Femur (tissue), 1 donor: Measurements from ENCODE around the gene COPA.
"Not testable (repeated sequence)": the region's sequence is repeated elsewhere in the genome, so short reads cannot be mapped to it uniquely, and the experiment has no call there.

Source experiments
- DNase-seq: peaks from one replicate; pipeline ENCODE4 v3.0.0-alpha.2; 2017

The COPA gene

DNA sequence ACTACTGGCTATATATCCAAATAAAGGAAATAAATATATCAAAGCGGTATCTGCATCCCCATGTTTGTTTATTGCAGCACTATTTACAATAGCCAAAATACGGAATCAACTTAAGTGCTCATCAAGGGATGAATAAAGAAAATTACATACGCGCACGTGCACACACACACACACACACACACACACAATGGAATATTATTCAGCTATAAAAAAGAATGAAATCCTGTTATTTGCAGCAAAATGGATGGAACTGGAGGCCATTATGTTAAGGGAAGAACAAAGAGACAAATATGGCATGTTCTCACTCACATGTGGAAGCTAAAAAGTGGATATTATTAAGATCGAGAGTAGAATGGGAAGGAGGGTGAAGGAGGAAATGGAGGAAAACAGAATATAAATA lies 20.2 kb downstream of the COPA start:
- no peak for DNase-seq

DNA sequence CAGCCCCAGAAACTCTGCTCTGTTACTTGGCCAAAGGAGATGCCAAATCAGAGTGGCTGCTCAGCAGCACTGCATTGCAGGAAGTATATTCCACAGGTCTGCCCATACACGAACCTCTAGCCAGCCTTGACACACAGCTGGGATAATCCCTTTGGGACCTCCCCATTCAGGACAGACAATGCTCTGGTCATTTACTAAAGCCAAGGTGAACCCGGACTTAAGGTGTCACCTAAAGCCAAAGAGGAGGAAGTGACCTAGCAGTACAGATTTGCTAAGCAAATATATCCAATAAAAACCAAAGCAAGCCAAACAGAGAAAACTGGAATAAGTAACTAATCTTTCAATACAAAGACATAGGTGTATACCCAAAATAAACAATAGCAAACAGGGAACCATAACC lies 27.7 kb downstream of the COPA start:
- no peak for DNase-seq

DNA sequence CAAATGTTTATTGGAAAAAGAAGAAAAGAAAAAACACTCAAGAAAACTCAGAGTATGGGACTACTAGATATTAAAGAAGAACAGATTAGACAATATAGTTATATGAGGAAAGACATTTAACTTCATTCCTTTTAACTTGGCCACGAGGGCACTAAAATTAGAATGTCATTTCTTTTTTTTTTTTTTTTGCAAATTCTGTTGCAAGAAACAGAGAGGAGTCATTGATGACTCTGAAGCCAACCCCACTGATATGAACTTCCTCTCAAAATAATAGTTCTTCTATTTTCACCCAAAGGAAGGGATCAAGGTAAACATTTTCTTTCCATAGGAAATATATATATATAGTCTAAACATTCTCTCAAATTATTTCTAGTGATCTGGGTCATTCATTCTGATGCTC lies 33.5 kb downstream of the COPA start:
- no peak for DNase-seq

DNA sequence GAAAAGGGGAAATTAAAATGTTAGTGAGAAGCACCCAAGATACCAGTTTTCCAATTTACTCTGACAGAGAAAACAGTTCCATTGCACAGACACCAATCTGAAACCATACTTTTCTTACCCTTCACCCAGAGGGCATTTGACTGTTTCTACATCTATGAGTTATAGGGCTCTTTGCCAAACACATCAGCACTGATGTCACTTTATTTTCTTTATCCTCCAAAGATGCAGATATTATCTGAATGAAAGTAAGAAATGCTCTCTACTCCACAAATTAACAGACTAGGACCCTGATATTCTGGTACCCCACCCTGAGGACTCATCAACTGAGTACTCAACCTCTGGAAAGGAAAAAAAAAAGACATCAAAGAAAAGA lies 33.9 kb downstream of the COPA start:
- no peak for DNase-seq

DNA sequence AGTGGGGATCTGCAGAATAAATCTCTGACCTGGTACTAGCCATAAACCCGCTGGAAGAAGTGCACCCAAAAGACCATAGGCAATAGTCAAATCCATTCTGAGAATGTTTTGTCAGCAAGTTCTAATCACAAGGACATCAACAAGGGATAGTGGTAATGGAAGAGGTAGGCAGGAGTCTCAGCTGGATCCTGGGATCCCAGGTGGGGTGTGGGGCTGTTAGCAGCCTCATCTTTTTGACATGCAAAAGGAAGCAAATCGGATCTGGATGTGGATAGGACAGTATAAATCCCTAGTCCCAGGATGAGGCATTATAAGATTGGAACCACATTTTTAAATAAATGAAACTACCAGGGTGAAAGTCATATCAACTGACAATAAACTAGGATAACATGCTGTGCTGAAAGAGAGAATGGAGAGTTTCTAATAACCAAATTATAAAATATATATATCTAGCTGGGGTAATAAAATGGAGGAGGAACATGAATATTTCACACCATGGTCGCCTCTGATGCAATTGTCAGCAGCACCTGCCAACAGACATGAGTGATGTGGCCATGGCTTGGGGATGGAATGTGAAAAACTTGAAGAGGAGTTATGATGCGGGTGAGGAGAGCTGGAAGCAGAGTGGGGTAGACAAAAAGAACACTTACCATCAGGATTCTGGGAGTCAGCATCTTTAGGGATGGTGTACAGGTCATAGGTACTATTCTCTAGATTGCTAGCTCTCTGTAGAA lies 34.4 kb downstream of the COPA start:
- DNase-seq, result no peak

DNA sequence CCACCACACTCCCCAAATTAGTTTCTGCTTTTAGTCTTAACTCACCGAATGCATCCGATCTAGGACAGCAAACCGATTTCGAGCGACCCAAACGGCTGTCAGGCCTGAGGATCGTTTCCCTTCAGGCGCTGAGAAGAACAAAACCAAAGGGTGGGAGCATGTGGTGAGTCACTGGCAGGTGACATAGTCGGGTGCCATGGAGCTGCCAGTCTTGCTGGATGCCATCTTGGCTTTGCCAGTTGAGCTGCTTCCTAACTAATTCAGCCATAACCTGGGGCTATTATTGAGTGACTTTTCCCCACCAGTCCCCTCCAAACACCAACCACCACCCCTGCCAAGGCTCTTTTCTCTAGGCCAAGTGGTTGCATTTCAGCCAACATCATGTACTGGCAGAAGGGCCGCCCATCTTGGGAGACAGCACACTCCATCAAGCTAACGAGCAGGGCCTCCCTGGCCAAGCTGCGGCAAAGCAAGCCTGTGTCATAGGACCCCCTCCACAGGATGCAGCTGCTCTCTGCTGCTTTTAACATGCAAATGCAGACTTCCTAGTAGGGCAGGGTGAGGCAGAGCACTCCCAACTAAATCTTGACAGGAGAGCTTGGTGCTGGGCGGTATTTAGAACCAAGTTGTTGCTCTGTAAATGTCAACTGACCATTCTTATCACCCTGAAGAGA lies 35.8 kb downstream of the COPA start:
- DNase-seq, result no peak

DNA sequence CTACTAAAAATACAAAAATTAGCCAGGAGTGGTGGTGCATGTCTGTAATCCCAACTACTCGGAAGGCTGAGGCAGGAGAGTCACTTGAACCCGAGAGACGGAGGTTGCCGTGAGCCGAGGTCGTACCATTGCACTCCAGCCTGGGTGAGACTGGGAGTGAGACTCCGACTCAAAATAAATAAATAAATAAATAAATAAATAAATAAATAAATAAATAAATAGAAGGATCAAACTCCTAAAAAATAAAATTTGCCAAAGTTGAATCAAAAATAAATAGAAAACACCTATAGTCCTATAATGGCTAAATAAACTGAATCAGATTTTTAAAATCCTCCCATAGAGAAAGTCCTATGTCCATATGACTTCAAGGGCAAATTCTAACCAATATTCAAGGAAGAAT lies 42.9 kb downstream of the COPA start:
- DNase-seq, result no peak

DNA sequence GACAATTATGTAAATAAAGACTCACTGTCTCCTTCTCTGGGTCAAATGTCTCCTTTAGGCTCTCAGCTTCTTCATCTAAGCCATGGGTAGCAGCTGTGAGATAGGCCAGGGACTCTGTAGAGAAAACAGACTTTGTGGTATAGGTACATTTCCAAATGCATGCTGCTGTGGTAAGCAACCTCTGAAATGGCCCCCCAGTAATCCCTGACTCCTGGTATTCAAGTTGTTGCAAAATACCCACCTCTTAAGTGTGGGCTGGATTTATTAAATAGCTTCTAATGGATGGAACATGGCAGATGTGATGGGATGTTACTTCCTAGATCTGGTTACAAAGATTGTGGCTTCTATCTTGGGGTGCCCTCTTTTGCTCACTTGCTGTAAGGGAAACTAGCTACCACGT lies 47.0 kb downstream of the COPA start:
- no peak for DNase-seq

DNA sequence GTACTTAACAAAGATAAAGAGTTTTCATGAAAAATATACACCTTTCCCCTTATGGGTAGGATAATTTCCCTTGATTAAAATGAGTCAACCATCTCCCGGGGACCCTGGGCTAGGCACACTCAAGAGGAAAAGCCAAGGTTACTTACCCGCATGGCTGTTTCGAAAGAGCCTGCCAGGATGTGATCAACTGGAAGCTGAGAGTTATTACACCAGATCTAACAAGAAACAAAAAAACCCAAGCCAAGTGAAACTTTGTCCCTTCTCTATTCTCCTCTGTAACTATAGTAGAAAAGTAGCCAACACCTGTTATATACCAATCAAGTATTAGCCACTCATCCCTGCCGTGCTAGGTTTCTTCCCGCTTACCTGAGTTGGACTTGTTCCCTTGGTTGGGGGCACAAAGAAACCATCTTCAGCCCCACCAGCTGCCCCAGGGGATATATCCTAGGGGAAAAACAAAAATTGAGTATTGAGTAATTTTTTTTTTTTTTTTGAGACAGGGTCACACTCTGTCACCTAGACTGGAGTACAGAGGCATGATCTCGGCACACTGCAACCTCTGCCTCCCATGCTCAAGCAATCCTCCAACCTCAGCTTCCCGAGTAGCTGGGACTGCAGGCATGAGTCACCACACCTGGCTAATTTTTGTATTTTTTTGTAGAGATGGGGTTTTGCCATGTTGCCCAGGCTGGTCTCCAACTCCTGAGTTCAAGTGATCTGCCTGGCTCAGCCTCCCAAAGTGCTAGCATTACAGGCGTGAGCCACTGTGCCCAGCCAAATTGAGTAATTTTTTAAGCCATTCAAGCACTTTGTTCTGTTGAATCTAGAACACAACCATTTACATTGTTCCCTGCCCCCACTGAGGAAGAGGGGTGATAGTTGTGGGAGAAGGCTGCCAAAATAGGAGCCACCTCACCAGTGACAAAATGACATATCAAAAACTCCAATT lies 49.8 kb downstream of the COPA start:
- DNase-seq, result no peak

DNA sequence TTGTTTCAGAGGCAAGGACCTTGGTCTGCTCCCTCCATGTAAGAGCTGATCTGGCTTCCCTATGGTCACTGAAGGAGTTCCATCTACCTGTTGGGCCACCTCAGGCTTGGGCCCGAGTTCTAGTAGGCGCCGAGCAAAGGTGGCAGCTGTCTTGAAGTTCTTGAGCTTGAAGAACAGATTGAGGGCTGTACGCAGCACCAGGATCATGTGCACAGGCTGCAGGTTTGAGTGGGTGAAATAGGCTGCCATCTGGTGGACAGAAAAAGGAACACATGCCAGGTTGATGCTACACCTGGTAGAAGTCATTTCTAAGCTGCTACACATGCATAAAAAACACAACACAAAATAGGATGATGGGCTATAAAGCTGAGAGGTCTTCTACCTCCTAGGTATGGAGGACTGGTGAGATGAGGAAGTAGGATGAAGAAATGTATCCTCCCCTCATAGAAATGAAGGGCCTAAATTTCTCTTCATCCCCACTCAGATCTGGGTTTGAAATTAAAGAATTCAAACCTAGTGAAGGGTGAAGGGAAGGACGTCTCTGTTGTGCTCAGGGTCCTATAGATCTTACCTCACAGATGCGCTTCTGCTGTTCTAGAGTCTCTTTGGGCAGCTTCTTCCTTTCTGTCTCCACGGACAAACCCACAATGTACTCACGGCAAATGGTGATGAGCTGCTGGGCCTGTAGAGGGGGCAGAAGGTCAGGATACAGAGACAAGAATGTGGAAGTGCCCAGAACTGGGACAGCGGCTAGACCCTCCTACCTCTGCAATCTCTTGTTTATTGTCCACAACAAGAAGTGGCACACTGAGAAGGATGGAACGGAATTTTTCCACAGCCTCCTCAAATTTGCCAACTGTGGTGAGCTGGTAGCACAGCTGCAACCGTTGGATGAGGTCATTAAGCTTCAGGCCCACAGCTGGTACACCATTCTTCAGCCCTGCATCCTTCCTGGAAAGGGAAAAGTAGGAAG lies 51.5 kb downstream of the COPA start:
- peak; percentile 62 for DNase-seq

DNA sequence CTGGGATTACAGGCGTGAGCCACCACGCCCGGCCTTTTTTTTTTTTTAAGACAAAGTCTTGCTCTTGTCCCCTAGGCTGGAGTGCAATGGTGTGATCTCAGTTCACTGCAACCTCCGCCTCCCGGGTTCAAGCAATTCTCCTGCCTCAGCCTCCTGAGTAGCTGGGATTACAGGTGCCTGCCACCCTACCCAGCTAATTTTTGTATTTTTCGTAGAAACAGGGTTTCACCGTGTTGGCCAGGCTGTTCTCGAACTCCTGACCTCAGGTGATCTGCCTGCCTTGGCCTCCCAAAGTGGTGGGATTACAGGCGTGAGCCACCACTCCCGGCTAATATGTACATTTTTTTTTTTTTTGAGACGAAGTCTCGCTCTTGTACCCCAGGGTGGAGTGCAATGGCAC lies 55.3 kb downstream of the COPA start:
- not testable (repeated sequence) for DNase-seq

DNA sequence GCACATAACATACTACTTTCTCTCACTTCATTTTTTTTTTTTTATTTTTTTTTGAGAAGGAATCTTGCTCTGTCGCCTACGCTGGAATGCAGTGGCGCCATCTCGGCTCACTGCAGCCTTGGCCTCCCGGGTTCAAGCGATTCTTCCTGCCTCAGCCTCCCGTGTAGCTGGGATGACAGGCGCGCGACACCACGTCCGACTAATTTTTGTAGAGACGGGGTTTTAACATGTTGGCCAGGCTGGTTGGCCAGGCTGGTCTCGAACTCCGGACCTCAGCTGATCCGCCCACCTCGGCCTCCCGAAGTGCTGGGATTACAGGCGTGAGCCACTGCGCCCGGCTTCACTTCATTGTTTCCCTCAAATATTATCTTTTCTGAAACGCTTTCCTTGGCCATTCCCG lies 57.5 kb downstream of the COPA start:
- DNase-seq, result no peak

DNA sequence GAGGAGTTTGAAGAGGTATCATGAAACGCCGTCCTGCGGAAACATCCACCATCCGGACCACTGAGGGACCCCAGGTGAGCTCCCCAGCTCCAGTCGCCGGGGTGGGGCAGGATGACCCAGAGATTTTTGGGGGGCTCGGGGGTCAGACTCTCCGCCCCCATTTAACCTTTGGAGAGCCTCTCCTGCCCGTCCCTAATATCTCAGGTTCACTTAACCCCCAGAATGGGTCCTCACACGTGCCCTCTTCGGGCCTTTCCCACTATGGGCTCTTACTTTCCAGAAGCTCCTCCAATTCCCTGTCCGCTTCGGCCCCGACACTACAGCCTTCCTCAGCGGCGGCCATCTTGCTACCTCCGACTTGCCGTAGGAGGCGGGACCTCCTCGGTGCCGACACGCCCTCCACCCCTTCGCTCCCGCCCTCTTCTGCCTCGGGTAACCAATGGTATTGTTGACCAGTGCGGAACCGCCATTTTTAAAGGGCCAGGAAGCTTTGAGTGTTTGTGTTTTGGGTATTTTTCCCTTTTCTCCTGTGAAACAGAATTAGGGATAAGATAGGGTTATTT lies 58.2 kb downstream of the COPA start, which contains the start of gene PEX19:
PEX19 (minus strand) TSS at position 352 of the 563 bp plus-strand sequence; CDS start at position 343, 9 bp downstream.
- peak; percentile 96 for DNase-seq

DNA sequence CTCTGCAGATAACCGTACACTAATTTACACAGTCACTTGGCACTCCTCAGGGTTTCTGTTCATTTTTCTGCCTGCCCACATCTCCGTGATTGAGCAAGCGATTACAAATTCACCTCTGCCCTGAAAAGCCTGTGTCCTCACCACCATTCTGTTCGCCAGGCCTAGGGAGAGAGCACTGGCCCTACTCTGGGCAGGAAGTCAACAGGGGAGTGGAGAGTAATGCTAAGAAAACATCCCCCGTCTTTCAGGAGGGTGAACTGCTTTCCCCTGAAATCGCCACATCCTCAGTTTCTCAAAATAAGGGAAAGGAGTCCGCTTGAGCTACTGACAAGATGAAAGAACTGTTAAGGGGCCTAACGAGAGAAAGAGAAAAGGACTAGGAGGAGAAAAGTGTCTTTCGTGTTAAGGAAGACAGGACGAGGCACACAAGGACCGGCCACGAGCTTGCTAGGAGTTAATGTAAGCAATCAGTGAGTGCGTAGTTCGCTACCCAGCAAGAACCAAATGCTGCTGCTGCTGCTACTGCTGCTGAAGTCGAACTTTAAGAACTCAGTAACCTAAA lies 58.7 kb downstream of the COPA start:
- DNase-seq, result no peak

DNA sequence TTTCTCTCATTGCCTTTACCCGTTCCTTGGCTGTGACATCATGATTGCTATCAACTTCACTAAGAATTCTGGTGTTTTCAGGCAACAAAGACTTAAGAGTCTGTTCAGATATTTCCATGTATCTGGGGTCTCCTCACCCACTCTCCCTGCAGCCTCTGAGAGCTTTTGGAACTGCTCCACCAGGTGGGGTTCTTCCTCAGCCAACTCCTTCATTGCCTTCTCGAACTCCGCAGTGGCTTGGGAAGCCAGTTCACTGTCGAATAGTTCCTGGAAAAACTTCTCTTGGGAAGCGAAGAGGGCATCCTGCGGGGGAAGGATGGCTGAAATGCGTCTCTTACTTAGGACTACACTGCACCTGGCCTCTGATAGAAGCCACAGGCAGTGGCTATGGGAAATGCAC lies 60.2 kb downstream of the COPA start:
- no peak for DNase-seq

DNA sequence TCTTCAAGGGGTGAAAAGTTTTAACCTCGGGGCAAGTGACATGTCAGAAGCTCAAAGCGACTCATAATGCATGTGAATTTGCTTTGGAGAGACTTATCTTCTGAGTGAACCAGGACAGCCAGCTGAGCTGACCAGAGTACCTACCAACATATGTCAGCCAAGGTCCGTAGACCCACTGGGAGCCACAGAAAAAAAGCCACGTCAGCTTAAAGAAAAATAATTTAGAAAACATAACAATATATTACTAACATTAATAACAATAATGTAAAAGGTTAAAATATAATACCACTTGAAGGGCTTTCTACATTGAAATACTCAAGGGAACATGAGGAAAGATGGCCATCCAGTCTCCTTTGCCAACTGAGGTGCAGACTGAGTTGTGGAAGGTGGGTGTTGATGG lies 65.1 kb downstream of the COPA start:
- DNase-seq, result no peak

DNA sequence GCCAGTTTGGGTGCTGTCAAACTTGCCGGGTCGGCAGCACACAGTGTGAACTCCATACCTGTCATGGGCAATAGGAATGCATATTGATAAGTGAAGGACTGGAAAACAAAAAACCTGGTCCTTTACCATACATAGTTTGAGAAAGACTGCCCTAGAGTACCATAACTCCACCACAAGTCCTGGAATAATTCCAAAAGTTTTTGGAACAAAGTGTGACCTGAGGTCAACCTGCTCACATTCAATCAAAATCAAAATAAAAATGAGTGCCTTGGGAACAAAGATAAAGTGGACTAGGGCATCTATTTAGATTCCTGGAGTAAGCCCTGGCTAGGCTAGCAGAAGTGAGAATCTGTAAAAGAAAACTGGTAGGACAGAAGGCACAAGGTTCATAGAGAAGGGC lies 65.7 kb downstream of the COPA start:
- DNase-seq, result no peak

DNA sequence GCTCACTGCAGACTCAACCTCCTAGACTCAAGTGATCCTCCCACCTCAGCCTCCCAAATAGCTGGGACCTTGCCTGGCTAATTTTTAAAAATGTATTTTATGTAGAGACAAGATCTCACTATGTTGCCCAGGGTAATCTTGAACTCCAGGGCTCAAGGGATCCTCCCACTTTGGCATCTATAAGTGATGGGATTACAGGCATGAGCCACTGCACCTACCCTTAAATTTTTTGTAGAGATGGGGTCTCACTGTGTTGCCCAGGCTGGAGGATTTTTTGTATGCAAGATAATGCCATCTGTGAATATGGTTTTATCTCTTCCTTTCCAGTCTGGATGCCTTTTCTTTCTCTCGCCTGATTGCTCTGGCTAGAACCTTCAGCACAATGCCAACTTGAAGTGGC lies 72.0 kb downstream of the COPA start:
- no peak for DNase-seq

DNA sequence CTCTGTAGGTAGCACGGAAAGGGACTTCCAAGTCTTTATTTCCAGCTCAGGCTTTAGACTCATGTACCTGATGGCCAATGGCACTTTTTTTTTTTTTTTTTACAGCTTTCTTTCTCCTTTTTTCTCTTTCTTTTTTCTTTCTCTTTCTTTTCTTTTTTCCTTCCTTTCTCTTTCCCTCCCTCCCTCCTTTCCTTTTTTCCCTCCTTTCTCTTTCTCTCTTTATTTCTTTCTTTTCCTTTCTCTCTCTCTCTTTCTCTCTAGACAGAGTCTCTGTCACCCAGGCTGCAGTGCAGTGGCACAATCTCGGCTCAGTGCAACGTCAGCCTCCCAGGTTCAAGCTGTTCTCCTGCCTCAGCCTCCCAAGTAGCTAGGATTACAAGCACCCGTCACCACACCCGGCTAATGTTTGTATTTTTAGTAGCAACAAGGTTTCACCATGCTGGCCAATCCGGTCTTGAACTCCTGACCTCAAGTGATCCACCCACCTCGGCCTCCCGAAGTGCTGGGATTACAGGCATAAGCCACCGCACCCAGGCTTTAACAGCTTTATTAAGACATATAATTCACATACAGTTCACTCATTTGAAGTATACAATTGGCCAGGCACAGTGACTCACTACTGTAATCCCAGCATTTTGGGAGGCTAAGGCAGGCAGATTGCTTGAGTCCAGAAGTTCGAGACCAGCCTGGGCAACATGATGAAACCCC lies 75.6 kb downstream of the COPA start:
- DNase-seq, result no peak

DNA sequence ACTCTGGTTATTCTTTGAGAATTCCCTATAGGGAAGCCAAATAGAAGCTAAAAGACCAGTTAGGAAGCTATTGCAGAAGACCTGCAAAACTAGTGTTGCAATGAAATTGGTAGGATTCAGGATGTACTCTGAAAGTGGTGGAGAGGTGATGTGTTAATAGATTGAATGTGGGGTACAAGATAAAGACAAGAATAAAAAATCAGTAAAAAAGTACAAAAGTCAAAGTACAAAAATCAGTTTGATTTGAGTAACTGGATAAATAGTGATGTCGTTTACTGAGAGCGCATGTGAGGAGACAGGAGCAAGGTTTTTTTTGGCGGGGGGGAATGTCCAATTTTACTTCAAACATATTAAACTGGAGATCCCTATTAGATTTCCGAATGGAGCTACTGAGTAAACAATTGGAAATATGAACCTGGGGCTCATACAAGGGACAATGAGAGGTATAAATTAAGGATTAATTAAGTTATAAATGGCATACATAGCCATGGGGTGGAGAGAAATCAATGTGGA lies 78.2 kb downstream of the COPA start:
- no peak for DNase-seq
